Measurements from ENCODE around the gene DAGLA.
A peak's percentile ranks its signal among the peaks of the same experiment; 100 is the strongest.
"Not testable (repeated sequence)": the region's sequence is repeated elsewhere in the genome, so short reads cannot be mapped to it uniquely, and the experiment has no call there.

DAGLA gene

DNA sequence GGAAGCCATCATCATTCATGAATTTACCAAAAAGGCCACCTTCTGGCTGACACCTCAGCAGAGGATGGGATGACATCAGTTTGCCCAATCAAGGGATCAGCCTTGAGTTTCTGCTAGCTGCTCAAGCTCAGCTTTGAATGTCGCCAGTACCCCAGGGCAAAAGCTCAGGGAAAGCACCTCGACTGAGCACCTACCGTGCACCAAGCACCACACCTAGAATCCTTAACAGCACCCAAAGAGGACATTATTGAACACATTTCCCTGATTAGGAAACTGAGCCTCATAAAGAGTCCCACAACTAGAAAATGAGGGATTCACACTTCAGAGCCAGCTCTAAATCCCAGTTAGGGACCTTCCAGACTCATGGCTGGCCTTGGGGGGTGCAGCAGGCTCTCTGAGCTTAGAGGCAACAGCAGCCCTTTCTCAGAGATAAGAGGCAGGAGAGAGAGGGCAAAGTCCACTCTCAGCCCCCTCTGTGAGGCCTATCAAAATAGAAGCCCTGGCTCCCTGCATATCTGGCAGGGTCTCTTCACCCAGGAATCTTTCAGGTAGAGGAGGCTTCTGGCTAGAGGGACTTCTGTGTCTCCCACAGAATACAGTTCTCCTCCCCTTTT, 13.4 kb upstream of the DAGLA start:
- no peak for DNase-seq

DNA sequence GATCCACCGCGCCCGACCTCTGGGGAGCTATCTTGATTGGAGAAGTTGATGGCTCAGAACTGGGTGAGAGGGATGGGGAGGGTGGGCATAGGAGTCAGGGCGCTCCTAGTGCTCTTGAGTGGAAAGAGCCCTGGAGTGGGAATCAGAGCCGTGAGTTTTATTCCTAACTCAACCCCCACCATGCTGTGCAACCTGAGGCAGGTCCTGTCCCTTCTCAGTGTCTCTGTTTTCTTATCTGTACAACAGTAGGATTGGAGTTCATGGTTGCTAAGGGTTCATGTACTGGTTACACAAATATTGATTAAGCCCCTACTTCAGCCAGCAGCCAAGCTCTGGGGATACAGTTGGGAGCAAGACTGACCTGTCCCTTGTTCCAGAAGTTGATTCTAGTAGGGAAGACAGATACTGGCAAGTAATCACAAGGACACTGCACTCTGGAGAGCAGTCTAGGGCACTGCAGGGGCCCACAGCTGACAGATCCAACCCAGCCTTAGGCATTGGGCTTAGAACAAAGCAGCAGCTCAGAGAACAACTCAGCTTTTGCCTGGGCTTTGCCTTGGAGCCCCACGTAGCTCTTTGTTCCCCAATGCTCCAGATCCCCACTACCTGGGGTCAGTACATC, 12.4 kb upstream of the DAGLA start:
- DNase-seq: no peak

DNA sequence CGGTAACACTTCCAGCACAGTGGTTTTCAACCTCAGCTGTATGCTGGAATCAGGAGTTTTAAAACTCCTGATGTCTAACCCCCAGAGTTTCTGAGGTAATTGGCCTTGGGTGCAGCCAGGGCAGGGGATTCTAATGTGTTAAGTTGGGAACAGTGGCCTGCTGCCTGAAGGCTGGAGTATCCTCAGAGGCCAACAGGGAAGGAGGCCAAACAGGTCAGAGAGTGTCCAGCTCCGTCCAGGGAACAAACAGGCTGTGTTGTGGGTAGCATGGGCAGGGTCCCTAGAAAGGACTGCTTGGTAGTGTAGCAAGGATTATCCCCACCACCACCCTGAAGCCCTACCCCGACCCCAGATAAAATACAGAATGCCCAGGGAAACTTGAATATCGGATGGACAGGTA, 10.8 kb upstream of the DAGLA start:
- DNase-seq: no peak

DNA sequence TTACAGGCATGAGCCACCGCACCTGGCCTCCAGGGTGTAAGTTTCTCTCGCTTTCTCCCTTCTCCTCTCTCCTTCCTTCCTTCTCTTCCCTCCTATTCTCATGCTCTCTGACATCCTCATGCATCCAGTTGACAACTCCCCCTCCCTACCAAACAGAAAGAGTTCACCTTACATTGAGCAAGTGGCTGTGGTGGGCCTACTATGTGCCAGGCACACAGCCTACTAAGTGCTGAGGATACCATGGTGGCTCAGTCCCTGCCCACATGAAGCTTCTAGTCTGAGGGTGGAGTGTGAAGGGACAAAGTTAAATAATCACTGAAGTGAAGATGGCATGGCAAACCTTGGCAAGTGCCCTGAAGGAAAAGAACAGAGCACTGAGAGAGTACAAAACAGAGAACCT, 9.6 kb upstream of the DAGLA start:
- no peak for DNase-seq

DNA sequence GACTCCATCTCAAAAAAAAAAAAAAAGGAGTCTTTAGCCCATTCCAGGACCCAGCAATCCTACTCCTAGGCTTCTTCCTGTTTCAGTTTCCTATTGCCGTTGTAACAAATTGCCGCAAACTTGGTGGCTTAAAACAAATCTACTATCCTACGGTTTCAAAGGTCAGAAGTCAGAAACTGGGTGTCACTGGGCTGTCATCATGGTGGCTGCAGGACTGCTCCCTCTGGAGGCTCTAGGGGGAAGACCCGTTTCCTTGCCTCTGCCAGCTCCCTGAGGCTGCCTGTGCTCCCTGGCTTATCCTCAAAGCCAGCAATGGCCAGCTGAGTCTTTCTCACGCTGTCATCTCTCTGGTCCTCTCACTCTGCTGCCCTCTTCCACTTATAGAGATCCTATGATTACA, 8.7 kb upstream of the DAGLA start:
- DNase-seq: no peak

DNA sequence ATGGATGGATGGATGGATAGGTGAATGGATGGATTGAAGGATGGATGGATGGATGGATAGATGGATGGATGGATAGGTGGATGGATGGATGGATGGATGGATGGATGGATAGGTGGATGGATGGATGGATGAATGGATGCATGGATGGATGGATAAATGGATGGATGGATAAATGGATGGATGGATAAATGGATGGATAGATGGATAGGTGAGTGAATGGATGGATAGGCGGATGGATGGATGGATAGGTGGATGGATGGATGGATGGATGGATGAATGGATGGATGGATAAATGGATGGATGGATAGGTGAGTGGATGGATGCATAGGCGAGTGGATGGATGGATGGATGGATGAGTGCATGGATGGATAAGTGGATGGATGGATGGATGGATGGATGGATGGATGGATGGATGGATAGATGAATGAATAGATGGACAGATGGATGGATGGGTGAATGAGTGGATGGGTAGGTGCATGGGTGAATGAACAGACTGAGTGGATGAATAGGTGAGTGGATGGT, 6.2 kb upstream of the DAGLA start:
- DNase-seq: not testable (repeated sequence)

DNA sequence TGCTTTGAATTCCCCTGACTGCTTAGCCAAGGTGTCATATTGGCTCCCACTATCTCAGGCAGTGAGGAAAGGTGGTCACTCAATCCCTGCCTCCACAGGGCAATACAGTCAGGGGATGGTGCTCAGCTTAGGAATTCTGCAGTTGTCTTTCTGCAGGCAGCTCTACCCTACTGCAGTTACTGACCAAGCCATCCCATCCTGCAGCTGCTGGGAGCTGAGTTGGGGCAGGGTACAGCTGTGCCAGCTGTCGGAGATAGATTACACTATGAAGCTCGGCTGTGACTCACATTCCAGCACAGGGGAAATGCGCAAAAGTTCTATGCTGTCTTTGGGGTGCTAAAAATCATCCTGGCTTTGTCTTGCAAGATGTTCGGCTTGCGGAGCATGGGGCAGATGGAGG, 4.4 kb upstream of the DAGLA start:
- no peak for DNase-seq

DNA sequence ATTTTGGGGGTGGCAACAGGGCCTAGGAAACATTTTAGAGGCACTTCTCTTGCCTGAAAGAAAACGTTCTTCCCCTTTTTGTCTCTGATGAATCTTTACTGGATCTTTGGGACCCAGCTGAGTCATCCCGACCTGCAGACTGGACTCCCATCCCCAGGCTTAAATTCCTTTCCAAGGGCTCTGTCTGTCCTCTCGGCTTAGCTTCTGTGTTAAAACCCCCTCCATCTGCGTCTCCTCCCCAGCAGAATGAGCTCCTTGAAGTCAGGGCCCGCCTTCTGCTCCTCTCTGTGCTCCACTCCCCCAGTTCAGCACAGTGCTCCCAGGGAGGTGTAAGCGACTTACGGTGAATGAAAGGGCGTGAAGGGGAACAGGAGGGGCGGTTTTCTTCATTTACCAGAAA, 895 bp upstream of the DAGLA start:
- no peak for DNase-seq

DNA sequence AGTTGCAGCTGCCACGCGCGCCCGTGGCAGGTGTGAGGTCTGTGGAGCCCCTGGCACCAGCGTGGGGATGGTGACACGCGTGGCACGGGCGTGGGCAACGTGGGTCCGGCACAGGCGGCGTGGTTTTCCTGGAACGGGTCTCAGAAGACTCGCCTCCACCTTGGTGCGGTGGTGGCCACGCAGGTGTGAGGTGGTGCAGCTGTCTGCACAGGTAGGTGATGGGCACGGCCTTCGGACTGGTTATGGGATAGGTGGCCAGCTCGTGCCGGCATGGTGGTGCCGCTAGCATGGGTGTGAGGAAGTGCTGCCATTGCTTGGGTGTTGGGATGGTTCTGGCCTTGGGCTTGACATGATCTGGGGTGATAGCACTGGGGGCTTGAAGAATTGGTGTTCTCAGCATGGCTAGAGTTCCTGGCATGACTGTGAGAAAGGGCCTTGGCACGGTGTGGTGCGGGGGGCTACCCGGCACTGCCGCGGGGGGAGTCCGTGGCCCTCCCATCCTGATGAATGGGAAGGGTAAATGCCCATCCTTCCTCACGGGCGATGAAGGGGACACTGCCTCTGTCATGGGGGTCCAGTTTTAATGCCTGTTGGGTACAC, 531 bp downstream of the DAGLA start:
- DNase-seq: no peak

DNA sequence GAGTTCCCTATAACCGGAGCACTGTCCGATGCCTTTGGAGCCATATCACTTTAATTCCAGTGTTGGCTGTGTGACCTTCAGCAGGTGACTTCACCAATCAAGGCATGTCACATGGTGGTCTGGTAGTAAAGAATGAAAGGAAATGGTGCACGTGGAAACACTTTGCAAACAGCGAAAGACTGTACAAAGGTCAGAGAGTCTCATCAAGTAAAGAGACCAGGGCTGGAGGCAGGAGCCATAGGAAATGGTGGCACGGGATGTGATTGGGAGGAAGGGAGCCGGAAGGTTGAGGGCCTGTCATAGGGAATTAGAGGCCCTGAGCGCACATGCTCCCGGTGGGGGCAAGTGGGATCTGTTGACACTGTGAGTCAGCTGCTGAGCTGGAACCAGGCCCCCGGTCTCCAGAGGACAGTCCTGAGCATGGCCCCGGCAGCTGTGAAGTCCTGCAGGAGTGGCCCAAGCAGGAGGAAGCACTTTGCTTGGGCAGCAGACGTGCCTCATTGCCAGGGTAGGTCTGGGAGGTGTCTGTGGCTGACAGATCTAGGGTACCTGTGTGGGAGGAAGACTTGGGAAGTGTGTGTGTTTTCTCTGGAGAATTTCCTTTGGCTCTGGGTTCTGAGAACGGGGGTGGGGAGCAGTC, 2.0 kb downstream of the DAGLA start:
- DNase-seq: no peak

DNA sequence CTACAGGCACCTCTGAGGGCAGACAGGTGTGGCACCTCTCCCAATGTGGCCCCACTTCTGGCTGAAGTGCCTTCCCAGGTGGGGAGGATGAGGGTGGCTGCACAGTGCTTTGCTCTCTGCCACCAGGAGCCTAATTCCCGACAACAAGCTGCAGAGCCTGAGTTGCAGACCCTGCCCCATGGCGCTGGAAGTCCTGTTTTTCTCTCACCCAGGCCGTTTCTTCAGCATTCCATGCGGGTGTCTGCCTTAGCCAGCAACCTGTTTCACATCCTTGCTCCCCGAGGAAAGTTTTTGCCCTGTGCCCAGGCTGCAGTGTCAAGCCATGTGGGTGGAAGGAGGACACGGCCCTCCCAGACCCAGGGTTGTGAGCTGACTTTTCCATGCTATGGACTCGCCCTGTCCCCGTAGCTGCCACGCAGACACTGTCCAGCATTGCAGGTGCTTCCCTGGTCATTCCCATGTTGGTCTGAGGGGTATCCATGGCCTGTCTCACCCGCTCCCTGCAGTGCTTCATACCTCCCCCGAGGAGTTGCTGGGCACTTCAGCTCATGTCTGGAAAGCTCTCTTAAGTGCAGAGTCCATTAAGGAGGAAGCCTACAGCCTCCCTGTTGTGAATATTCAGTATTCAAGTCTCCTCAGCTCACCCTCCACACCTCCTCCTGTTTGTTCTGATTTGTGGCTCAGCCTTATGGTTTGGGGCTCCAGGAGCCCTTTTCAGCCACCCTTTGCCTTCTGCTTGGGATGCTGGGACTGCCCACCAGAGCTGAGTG, 2.9 kb downstream of the DAGLA start:
- DNase-seq: no peak

DNA sequence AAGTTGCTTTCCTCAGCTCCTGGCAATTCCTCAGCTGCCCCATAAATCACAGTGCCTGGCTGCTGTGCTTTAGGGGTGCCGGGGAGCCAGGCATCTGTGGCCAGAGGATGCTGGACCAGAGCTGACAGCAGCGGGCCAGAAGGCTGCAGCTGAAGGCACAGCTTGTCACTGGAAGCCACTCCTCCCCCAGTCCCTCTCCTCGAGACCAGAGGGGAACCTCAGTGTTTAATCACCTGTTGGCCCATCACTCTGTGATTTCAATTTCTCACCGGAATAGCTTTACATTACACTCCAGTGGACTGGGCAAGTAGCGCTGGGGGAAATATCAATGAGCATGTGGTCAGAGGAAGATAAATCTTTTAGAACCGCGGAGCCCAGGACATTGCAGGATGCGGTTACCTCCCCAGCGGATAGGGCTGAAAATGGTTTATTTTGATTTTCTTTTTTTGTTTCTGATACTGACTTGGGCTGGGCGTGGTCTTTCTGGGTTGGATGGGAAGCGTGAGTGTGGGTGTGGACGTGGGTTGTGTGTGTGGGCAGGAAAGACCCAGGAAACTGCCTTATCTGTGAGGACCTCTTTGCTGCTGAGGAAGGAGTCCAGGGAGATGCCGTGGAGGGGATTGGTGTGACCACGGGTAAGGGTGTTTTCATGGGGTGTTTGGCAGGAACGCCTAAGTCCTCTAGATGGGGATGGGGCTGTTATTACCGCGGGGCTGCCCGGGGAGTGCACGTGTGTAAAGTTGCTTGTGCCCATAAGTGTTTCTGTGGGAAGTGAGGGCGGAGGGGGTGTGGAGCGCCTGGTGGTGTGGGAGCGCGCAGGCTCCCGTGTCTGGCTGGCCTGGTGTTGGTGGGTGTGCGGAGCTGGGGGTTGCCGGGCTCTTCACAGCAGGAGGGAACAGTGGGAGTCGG, 4.0 kb downstream of the DAGLA start:
- peak; percentile 47 for DNase-seq

DNA sequence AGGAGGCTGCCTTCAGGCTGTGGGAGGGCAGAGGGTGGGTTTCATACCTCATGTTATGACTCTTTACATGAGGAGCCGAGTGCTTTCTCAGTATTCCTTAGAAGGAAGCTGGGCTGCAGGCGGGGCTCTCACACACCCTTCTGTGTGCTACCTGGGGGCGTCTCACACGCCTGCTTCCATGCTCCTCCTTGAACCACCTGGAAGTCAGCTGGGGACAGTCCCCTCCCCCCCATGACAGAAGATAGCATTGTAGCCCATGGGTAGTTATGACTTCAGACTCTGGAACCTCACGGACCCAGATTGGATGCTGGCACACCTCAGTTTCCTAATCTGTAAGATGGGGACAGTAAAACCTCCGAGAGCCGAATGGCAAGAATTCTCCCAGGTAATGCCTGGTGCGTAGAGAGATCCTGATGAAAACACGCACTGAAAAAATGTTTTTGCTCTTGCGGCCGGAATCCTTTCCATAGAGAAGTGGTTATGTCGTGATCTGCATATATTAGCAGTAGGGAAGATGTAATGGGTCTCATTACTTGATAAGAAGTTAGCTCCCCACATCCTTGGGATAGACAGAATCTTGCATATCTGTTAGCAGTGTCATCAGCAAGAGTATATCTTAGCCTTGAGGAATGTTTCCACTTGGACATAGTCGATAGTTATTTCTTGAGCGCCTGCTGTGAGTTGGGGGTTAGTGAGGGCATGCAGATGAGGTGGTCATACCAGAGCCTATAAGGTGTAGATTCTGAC, 4.9 kb downstream of the DAGLA start:
- no peak for DNase-seq

DNA sequence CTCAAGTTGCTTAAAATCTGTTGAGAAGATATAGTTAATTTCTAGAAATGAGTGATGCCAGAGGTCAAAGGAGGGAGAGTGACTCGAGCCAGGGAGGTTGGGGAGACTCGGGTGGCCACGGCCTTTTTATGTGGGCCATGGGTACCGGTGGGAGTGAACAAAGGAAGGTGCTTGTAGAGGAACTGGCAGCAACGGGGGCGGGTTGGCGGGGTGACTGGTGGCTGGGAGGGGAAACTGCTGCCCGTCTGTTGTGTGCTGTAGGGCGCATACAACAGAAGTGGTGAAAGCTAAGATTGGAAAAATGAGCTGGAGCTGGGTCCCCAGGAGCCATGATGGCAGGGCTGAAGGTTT, 5.4 kb downstream of the DAGLA start:
- DNase-seq: peak; percentile 23

DNA sequence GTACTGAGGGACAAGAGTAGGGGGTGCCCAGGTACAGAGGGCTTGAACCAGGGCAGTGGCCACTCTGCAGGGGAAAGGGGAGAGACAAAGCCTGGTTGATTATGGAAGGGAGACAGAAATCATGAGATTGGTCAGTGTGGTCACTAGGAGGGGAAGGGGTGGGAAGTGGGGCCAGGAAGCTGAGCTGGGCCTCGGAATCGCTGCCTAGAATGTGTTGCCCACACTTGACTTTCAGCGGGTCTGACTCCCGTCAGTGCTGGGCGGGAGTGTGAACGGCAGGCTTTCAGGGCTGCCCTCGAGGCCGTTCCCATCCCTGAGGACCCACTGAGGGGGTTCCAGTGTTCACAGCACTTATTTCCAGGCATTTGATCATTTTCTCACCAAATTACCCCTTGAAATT, 5.9 kb downstream of the DAGLA start:
- DNase-seq: no peak

DNA sequence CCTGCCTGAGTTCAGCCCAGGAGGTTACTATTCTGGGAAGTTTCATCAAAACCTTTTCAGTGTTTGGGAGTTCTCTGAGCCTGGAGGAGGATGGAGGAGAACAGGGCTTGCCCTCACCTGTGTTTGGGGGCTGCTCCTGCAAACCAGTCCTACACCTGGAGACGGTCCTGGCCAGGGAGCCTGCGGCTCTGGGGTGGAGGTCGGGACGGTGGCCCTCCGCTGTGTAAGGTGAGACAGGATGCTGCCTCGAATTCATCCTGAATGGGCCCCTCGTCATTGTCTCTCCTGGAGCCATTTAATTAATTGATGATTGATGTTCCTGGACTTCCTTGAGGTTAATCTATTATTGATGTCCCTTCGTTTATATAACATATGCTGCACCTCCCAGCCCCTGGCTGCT, 6.3 kb downstream of the DAGLA start:
- DNase-seq: no peak

DNA sequence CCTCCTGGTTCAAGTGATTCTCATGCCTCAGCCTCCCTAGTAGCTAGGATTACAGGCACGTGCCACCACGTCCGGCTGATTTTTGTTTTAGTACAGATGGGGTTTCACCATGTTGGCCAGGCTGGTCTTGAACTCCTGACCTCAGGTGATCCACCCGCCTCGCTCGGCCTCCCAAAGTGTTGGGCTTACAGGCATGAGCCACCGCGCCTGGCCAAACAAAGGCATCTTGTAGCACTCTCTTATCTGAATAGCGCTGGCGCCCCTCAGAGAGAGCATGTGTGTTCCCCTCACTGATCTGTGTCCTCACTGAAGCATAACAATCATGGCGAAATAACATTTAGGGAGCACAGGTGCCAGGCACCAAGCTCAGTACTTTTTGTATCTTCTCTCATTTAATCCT, 7.2 kb downstream of the DAGLA start:
- no peak for DNase-seq

DNA sequence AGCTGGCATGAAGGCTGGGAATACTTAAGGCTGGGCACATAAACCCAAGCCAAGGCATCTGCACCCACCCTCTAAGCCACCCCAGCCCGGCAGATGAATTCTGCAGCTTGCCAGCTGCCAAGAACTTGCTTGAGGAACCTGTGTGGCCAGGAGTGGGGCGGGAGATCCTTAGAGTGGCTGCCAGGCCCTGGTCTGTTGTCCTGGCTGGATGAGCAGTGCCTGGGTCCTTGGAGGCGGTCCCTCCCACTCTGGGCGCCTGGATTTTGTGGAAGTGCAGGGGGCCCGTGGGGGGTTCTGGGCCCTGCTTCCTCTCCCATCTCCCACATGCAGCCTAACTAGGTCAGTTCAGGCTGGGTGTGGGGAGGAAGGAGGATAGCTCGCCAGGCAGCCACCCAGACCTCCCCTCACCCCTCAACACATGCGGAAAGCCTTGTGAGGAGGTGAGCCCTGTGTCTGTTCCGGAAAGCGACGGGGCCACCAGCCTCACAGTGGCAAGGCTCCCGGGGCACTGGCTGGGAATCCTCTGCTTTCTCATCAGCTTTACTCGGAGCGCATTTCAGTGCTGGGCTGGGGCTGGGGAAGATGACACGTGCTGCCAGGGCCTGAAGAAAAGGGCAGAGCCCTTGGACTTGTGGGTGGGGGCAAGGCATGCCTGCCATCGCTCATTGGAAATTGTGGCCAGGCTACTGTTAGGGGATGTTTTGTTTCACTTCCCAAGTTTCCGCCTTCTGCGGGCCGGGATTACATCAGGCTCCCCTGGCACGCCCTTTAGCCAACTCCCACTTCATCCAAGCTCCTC, 8.4 kb downstream of the DAGLA start:
- no peak for DNase-seq

DNA sequence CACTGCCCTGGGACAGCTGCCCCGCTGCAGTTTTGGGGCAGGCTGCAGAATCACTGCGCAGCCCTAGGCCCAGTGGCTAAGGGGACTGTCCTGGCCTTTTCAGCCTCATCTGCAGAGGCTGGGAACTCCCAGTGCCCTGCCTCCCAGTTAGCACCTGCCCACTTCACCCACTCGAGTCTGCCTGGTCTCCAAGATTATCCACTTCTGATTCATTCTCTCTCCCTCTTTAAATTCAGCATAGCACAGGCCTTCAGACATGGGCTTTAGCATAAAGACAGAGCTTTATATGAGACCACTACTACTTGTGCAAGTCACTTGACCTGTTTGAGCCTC, 8.9 kb downstream of the DAGLA start:
- no peak for DNase-seq

DNA sequence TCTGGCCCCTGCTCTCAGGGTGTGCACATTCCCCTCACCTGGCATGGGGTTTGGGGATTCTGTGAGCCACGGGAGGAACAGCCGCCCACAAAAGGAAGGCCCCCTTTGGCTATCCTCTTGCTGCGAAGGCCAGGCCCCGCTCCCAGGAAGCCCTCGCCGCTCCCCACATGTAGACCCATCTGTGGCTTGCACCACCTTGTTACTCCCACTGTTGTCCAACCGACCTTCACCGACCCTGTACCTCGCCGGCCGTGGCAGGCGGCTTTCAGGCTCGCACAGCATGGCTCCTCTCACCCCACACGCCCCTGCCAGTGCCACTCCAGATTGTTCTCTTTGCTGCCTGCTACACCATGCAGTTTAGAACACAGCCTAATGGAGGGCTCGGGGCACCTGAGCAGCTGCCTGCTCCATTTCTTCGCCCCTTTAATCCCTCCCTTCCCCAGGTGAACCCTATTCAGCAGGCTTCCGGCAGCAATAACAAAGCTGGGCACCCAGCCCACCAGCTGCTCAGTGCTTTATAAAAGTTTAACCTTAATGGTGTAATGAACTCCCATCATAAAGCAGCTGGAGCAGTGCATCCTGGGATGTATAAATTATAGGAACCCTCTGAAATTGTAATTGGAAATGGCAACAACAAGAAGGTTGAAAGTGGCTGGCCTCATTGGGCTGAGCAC, 10.7 kb downstream of the DAGLA start:
- DNase-seq: no peak
